ENCODE results near the gene HOXB13. TPM values are rescaled to one million over a fixed set of nuclear protein-coding genes. Genes with fewer than 3 reads are reported as not detected.

The HOXB13 gene
- polyA plus RNA-seq, 1 donor from 2014 or later: not detected

- no peak overlapping the region for H3K27ac ChIP-seq (ENCODE audit: low read length)
- H2AFZ ChIP-seq (ENCODE audit: low read depth, low read length): no peak overlapping the region
- no peak overlapping the region for H3K4me3 ChIP-seq (ENCODE audit: low read length)
- H3K79me2 ChIP-seq (replicated peaks; ENCODE audit: insufficient read depth, low read length): no peaks in the 10 kb centered on the region
- H3K4me2 ChIP-seq (ENCODE audit: low read length): no peak overlapping the region
- H4K20me1 ChIP-seq (ENCODE audit: insufficient read depth): no peaks in the 10 kb centered on the region
- H3K27me3 ChIP-seq (ENCODE audit: insufficient read depth, low read depth, low read length): peaks cover 99% of the 10 kb centered on the region
- H3K36me3 ChIP-seq (ENCODE audit: insufficient read depth, low read length): no peaks in the 10 kb centered on the region
- no peaks in the 10 kb centered on the region for H3F3A ChIP-seq (ENCODE audit: insufficient read depth, low read length, poor library complexity, severe bottlenecking)
- peaks cover 4% of the 10 kb centered on the region for H3K9me3 ChIP-seq (ENCODE audit: low read length)
- H3K9me2 ChIP-seq (ENCODE audit: insufficient read depth, low read length): no peaks in the 10 kb centered on the region
- H3K9ac ChIP-seq (ENCODE audit: low read length): no peak overlapping the region
- no peak for TF ChIP-seq SMC3 (conservative IDR thresholded peaks at IDR 0.05; ENCODE audit: poor library complexity)
- TF ChIP-seq TAF1 (IDR thresholded peaks at IDR 0.05; ENCODE audit: low read depth): no peak
- TF ChIP-seq RAD21 (conservative IDR thresholded peaks at IDR 0.05): no peak
- TF ChIP-seq EZH2 (IDR thresholded peaks at IDR 0.05; ENCODE audit: borderline replicate concordance, insufficient read depth, low read length, poor library complexity, severe bottlenecking): no peak
- no peak for TF ChIP-seq MXI1 (conservative IDR thresholded peaks at IDR 0.05; ENCODE audit: poor library complexity, severe bottlenecking)
- no peak for TF ChIP-seq CTCF (IDR thresholded peaks at IDR 0.05; ENCODE audit: poor library complexity, severe bottlenecking)
- TF ChIP-seq POLR2AphosphoS5 (IDR thresholded peaks at IDR 0.05): no peak
- TF ChIP-seq EP300 (conservative IDR thresholded peaks at IDR 0.05; ENCODE audit: poor library complexity, severe bottlenecking): no peak
- TF ChIP-seq, protein P1, sequence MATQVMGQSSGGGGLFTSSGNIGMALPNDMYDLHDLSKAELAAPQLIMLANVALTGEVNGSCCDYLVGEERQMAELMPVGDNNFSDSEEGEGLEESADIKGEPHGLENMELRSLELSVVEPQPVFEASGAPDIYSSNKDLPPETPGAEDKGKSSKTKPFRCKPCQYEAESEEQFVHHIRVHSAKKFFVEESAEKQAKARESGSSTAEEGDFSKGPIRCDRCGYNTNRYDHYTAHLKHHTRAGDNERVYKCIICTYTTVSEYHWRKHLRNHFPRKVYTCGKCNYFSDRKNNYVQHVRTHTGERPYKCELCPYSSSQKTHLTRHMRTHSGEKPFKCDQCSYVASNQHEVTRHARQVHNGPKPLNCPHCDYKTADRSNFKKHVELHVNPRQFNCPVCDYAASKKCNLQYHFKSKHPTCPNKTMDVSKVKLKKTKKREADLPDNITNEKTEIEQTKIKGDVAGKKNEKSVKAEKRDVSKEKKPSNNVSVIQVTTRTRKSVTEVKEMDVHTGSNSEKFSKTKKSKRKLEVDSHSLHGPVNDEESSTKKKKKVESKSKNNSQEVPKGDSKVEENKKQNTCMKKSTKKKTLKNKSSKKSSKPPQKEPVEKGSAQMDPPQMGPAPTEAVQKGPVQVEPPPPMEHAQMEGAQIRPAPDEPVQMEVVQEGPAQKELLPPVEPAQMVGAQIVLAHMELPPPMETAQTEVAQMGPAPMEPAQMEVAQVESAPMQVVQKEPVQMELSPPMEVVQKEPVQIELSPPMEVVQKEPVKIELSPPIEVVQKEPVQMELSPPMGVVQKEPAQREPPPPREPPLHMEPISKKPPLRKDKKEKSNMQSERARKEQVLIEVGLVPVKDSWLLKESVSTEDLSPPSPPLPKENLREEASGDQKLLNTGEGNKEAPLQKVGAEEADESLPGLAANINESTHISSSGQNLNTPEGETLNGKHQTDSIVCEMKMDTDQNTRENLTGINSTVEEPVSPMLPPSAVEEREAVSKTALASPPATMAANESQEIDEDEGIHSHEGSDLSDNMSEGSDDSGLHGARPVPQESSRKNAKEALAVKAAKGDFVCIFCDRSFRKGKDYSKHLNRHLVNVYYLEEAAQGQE (IDR thresholded peaks at IDR 0.05; ENCODE audit: borderline replicate concordance): no peak
Measured at GRCh38 chr17:48738424-48738802, 9.9 kb upstream of the HOXB13 start.

DNA sequence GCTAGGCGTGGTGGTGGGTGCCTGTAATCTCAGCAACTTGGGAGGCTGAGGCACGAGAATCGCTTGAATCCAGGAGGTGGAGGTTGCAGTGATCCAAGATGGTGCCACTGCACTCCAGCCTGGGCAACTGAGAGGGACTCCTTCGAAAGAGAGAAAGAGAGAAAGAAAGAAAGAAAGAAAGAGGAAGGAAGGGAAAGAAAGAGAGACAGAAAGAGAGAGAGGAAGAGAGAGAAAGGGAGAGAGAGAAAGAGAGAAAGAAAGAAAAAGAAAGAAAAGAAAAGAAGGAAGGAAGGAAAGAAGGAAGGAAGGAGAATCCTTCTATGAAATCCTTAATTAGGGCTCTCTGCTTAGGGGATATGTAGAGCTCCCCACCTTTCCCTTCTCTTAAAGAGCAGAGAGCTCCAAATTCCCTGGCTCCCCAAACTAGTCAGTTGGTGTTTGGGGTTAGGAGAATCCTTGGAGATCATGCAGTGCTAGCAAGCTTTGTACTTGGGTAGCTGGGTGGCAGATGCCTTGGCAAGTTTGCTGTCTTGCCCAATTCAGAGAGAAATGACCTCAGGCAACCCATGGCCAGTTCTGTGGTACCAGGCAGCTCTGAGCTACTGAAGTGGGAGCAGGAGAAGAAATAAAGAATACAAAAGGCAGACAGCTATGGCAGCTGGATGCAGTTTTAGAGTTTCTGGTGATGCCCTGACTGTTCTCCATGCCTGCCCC lies 8.9 kb upstream of the HOXB13 start:
- no peak overlapping the region for H3K4me3 ChIP-seq (ENCODE audit: low read length)
- H3K27me3 ChIP-seq (ENCODE audit: insufficient read depth, low read depth, low read length): peaks cover 99% of the 10 kb centered on the region
- H2AFZ ChIP-seq (ENCODE audit: low read depth, low read length): no peak overlapping the region
- no peak overlapping the region for H3K27ac ChIP-seq (ENCODE audit: low read length)
- H4K20me1 ChIP-seq (ENCODE audit: insufficient read depth): no peaks in the 10 kb centered on the region
- H3K9me2 ChIP-seq (ENCODE audit: insufficient read depth, low read length): no peaks in the 10 kb centered on the region
- TF ChIP-seq RAD21 (conservative IDR thresholded peaks at IDR 0.05) (no peak), TAF1 (IDR thresholded peaks at IDR 0.05; ENCODE audit: low read depth) (no peak), MXI1 (conservative IDR thresholded peaks at IDR 0.05; ENCODE audit: poor library complexity, severe bottlenecking) (no peak), POLR2AphosphoS5 (IDR thresholded peaks at IDR 0.05) (no peak)
- TF ChIP-seq, protein P1 (IDR thresholded peaks at IDR 0.05; ENCODE audit: borderline replicate concordance): no peak
- H3K9ac ChIP-seq (ENCODE audit: low read length): no peak overlapping the region
- no peaks in the 10 kb centered on the region for H3K36me3 ChIP-seq (ENCODE audit: insufficient read depth, low read length)
- H3K4me2 ChIP-seq (ENCODE audit: low read length): no peak overlapping the region
- H3K79me2 ChIP-seq (replicated peaks; ENCODE audit: insufficient read depth, low read length): no peaks in the 10 kb centered on the region
- peaks cover 4% of the 10 kb centered on the region for H3K9me3 ChIP-seq (ENCODE audit: low read length)
- no peaks in the 10 kb centered on the region for H3F3A ChIP-seq (ENCODE audit: insufficient read depth, low read length, poor library complexity, severe bottlenecking)

Data from neural cell (in vitro differentiated cells).